ENCODE results near the gene TMEM238. TPM values are rescaled to one million over a fixed set of nuclear protein-coding genes. Genes with fewer than 3 reads are reported as not detected.
"Not testable (repeated sequence)": the region's sequence is repeated elsewhere in the genome, so short reads cannot be mapped to it uniquely, and the experiment has no call there.

TMEM238 gene
- total RNA-seq, 5 donors from 2014 or later (not counting 1 experiment from before 2014, with no cell fraction given) = 10.8 to 23.2 (median 20.0) TPM

- WGBS (ENCODE audit: insufficient coverage) = 8% methylated on average over 25 of the region's 44 CpGs
- H3K27me3 Mint-ChIP-seq = peaks cover under 1 to 5% of the 10 kb centered on the region in 2 donors
- DNase-seq (peak in 8 of 35 experiments; percentile 12 to 37 (median 18)), ATAC-seq (replicated peaks in 1 of 4) (no peak)
- no peaks in the 10 kb centered on the region for H3K9me3 Mint-ChIP-seq
- peaks cover 3 to 13% of the 10 kb centered on the region in 2 donors for H3K36me3 ChIP-seq (ENCODE audit: control insufficient read depth in 2 of 2, extremely low read depth in 1 of 2, insufficient read depth in 1 of 2, low read length in 1 of 2)
- peak overlapping the region; percentile 88 for H3K27ac Mint-ChIP-seq
- peaks cover 19 to 25% (median 21%) of the 10 kb centered on the region in 3 donors for H3K4me1 Mint-ChIP-seq
- peaks cover 0 to 21% of the 10 kb centered on the region in 2 experiments for H3K27me3 ChIP-seq (replicated peaks in 1 of 2; ENCODE audit: control insufficient read depth in 2 of 2, extremely low read depth in 1 of 2, insufficient read depth in 2 of 2, low read length in 1 of 2)
- H3K36me3 Mint-ChIP-seq = peaks cover 10% of the 10 kb centered on the region
- H3K4me3 Mint-ChIP-seq = peak overlapping the region; percentile 78 to 92 (median 92)
- no peaks in the 10 kb centered on the region for H3K9me3 ChIP-seq
- H3K27ac ChIP-seq (ENCODE audit: low read length) = peak overlapping the region; percentile 70
- H3K4me3 ChIP-seq (ENCODE audit: control insufficient read depth in 1 of 2, extremely low read depth in 1 of 2, low read length in 1 of 2) = peak overlapping the region; percentile 58 to 64
- H3K4me1 ChIP-seq (ENCODE audit: control insufficient read depth in 1 of 2, extremely low read depth in 1 of 2, insufficient read depth in 2 of 2, low read length in 2 of 2) = peaks cover 6 to 31% of the 10 kb centered on the region in 2 experiments
- CTCF ChIA-PET = interaction anchor here in 1 of 2 donors (0.5 to 1.7 kb wide), 11 partner anchors 38 to 1343 kb away, joined by 3 to 15 read pairs (median 4); partner anchors contain the start of genes FIZ1, ISOC2, PPP6R1 and TMEM238
- POLR2A ChIA-PET = interaction anchor here (0.6 to 1.8 kb wide), 17 partner anchors 8 to 891 kb away, joined by 3 to 11 read pairs (median 4); partner anchors contain the start of genes HSPBP1 (in 1 of the 2), ISOC2 (in 1 of the 2), LENG8 (in 1 of the 2) and TMEM238 (in 1 of the 2)
Measured at GRCh38 chr19:55339889-55340783, 44.0 kb downstream of the TMEM238 start.

DNA sequence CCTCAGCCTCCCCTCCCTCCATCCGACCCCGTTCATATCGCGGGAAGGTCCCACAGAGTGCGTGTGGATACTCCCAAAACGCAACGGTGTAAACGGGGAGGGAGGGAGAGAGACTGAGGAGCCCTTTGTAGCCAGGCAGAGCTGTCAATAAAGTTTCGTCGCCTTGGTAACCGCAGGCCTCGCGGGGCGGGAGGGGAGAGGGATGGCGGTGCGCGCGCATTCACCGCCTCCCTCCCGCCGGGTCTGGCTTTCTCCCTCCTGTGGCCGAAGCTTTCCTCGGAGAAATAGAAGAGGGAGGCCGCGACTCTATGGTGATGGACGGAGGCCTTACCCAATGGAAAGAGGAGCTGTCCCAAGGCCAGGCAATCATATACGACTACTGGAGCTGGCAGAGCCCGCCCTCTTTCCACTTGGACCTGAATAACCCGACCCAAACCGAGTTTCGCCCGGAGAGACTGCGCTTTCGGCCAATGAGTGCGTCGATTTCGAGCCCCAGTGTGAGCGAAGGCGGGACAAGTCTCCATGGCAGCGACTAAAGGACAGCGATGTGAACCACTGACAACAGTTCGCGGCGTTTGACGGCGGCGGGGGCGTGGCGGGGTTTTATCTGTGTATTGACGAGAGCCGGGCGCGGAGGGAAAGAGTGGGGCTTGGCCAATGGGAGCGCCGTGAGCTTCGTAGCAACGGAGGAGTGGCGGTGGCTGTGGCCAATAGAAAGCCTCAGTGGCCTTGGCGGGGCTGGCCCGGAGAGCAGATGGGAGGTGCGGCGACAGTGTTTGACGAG, 44.8 kb downstream of the TMEM238 start, which contains the start of gene KMT5C:
Gene KMT5C, plus strand, starts transcription at position 772 of the 784 bp plus-strand sequence. CDS start 2,061 bp downstream, outside the sequence.
- Mint-ChIP-seq H3K36me3 (peaks cover 6% of the 10 kb centered on the region), H3K9me3 (no peaks in the 10 kb centered on the region), H3K27ac (peak within 1 kb of the TSS; percentile 88), H3K4me3 (peak within 1 kb of the TSS; percentile 78 to 92 (median 92)), H3K27me3 (peaks cover 3 to 10% of the 10 kb centered on the region in 2 donors), H3K4me1 (peaks cover 19 to 25% (median 21%) of the 10 kb centered on the region in 3 donors)
- Histone ChIP-seq H3K27ac (ENCODE audit: low read length) (peak within 1 kb of the TSS; percentile 99), H3K4me1 (ENCODE audit: control insufficient read depth in 1 of 2, extremely low read depth in 1 of 2, insufficient read depth in 2 of 2, low read length in 2 of 2) (peaks cover 6 to 31% of the 10 kb centered on the region in 2 experiments), H3K9me3 (no peaks in the 10 kb centered on the region), H3K27me3 (replicated peaks in 1 of 2; ENCODE audit: control insufficient read depth in 2 of 2, extremely low read depth in 1 of 2, insufficient read depth in 2 of 2, low read length in 1 of 2) (peaks cover 0 to 20% of the 10 kb centered on the region in 2 experiments), H3K4me3 (ENCODE audit: control insufficient read depth in 1 of 2, extremely low read depth in 1 of 2, low read length in 1 of 2) (peak within 1 kb of the TSS; percentile 64 to 72), H3K36me3 (ENCODE audit: control insufficient read depth in 2 of 2, extremely low read depth in 1 of 2, insufficient read depth in 1 of 2, low read length in 1 of 2) (peaks cover 3 to 13% of the 10 kb centered on the region in 2 donors)
- peak; percentile 78 to 84 (median 82) for ATAC-seq (replicated peaks in 1 of 4)
- under 1% methylated on average over 49 of the region's 63 CpGs for WGBS (ENCODE audit: insufficient coverage)
- CTCF ChIA-PET = interaction anchor here in 1 of 2 donors (0.7 to 1.7 kb wide), 11 partner anchors 37 to 292 kb away, joined by 3 to 15 read pairs (median 4); partner anchors contain the start of genes FIZ1, ISOC2, PPP6R1 and TMEM238
- peak; percentile 100 for DNase-seq
- POLR2A ChIA-PET = interaction anchor here (0.6 to 1.8 kb wide), 23 partner anchors 9 to 890 kb away, joined by 3 to 11 read pairs (median 4); partner anchors contain the start of genes UBE2S (in 2 of the 2), HSPBP1 (in 1 of the 2), ISOC2 (in 1 of the 2) and LENG8 (in 1 of the 2)

DNA sequence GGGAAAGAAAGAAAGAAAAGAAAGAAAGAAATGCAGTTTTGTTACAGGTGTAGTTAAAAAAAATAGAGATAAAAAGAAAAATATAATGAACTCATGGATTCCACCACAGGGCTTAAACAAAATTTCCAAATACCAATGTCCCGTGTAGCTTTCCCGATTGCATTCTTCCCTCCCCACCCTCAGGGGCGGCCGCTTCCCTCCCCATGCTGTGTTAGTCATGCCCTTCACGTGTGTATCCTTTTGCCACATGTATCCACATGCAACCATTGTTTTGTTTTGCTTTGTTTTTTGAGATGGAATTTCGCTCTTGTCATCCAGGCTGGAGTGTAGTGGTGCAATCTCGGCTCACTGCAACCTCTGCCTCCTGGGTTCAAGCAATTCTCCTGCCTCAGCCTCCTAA, 48.0 kb downstream of the TMEM238 start:
- WGBS (ENCODE audit: insufficient coverage) = no CpG with 5 or more reads among the region's 7 CpGs

GRCh38 chr19:55333870-55334269, 50.2 kb downstream of the TMEM238 start:
- POLR2A ChIA-PET = no interaction called here
- Mint-ChIP-seq H3K4me3 (no peak overlapping the region), H3K27ac (no peak overlapping the region), H3K27me3 (peaks cover 3 to 23% of the 10 kb centered on the region in 2 donors), H3K4me1 (peaks cover 5 to 9% (median 8%) of the 10 kb centered on the region in 3 donors), H3K36me3 (no peaks in the 10 kb centered on the region), H3K9me3 (no peaks in the 10 kb centered on the region)
- Histone ChIP-seq H3K27ac (ENCODE audit: low read length) (no peak overlapping the region), H3K36me3 (ENCODE audit: control insufficient read depth in 2 of 2, extremely low read depth in 1 of 2, insufficient read depth in 1 of 2, low read length in 1 of 2) (no peaks in the 10 kb centered on the region), H3K4me1 (ENCODE audit: control insufficient read depth in 1 of 2, extremely low read depth in 1 of 2, insufficient read depth in 2 of 2, low read length in 2 of 2) (peaks cover 4 to 9% of the 10 kb centered on the region in 2 experiments), H3K4me3 (ENCODE audit: control insufficient read depth in 1 of 2, extremely low read depth in 1 of 2, low read length in 1 of 2) (no peak overlapping the region), H3K9me3 (no peaks in the 10 kb centered on the region), H3K27me3 (replicated peaks in 1 of 2; ENCODE audit: control insufficient read depth in 2 of 2, extremely low read depth in 1 of 2, insufficient read depth in 2 of 2, low read length in 1 of 2) (peaks cover 0 to 36% of the 10 kb centered on the region in 2 experiments)
- DNase-seq (no peak), ATAC-seq (replicated peaks in 1 of 4) (no peak)
- CTCF ChIA-PET = no interaction called here
- 92% methylated on average over 9 of the region's 11 CpGs for whole genome bisulfite sequencing (ENCODE audit: insufficient coverage)

More for the DNA sequence above, 48.0 kb downstream of the TMEM238 start:
- Histone ChIP-seq H3K4me1 (ENCODE audit: control insufficient read depth in 1 of 2, extremely low read depth in 1 of 2, insufficient read depth in 2 of 2, low read length in 2 of 2) (peaks cover 4 to 23% of the 10 kb centered on the region in 2 experiments), H3K27me3 (replicated peaks in 1 of 2; ENCODE audit: control insufficient read depth in 2 of 2, extremely low read depth in 1 of 2, insufficient read depth in 2 of 2, low read length in 1 of 2) (peaks cover 0 to 45% of the 10 kb centered on the region in 2 experiments), H3K9me3 (no peaks in the 10 kb centered on the region), H3K27ac (ENCODE audit: low read length) (no peak overlapping the region), H3K36me3 (ENCODE audit: control insufficient read depth in 2 of 2, extremely low read depth in 1 of 2, insufficient read depth in 1 of 2, low read length in 1 of 2) (no peaks in the 10 kb centered on the region), H3K4me3 (ENCODE audit: control insufficient read depth in 1 of 2, extremely low read depth in 1 of 2, low read length in 1 of 2) (no peak overlapping the region)
- Mint-ChIP-seq H3K27ac (no peak overlapping the region), H3K4me1 (peaks cover 16 to 20% (median 19%) of the 10 kb centered on the region in 3 donors), H3K27me3 (peaks cover 3 to 21% of the 10 kb centered on the region in 2 donors), H3K9me3 (no peaks in the 10 kb centered on the region), H3K4me3 (no peak overlapping the region), H3K36me3 (no peaks in the 10 kb centered on the region)
- DNase-seq (no peak), ATAC-seq (replicated peaks in 1 of 4) (no peak)
- POLR2A ChIA-PET = no interaction called here
- CTCF ChIA-PET = no interaction called here

DNA sequence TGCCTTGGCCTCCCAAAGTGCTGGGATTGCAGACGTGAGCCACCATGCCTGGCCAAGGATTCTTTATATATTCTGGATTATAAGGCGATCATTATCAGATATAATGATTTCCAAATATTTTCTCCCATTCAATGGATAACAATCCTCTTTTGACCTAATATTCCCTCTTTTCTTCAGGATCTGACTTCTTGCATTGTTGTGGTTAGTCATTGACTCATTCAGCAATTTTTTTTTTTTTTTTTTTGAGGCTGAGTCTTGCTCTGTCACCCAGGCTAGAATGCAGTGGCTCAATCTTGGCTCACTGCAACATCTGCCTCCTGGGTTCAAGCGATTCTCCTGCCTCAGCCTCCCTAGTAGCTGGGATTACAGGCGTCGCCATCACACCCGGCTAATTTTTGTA, 54.3 kb downstream of the TMEM238 start:
- H3K4me1 Mint-ChIP-seq; H3K9me3 Mint-ChIP-seq; H3K4me1 ChIP-seq (ENCODE audit: control insufficient read depth in 1 of 2, extremely low read depth in 1 of 2, insufficient read depth in 2 of 2, low read length in 2 of 2); H3K27ac ChIP-seq (ENCODE audit: low read length); POLR2A ChIA-PET; H3K27ac Mint-ChIP-seq; H3K36me3 ChIP-seq (ENCODE audit: control insufficient read depth in 2 of 2, extremely low read depth in 1 of 2, insufficient read depth in 1 of 2, low read length in 1 of 2); H3K9me3 ChIP-seq; ATAC-seq (replicated peaks in 1 of 4); H3K4me3 ChIP-seq (ENCODE audit: control insufficient read depth in 1 of 2, extremely low read depth in 1 of 2, low read length in 1 of 2); CTCF ChIA-PET; H3K4me3 Mint-ChIP-seq; H3K36me3 Mint-ChIP-seq; DNase-seq: not testable (repeated sequence)
- peaks cover 0 to 23% of the 10 kb centered on the region in 2 donors for H3K27me3 Mint-ChIP-seq
- WGBS (ENCODE audit: insufficient coverage) = 96% methylated on average over 4 of the region's 6 CpGs
- peaks cover 0 to 31% of the 10 kb centered on the region in 2 experiments for H3K27me3 ChIP-seq (replicated peaks in 1 of 2; ENCODE audit: control insufficient read depth in 2 of 2, extremely low read depth in 1 of 2, insufficient read depth in 2 of 2, low read length in 1 of 2)

Measured in T-cell (primary cell).